Urothelium cell line (cell line): ENCODE measurements around the gene FJX1.

Experiments
- DNase-seq: peaks from one replicate; pipeline ENCODE4 v3.0.0; 2011; ENCODE audit warnings: low spot score, mixed read lengths
- FAIRE-seq: peaks from 2 replicates; lab custom pipeline; 2011; peaks lifted over from hg19 to GRCh38; lab: Jason Lieb, UNC

The FJX1 gene

DNA sequence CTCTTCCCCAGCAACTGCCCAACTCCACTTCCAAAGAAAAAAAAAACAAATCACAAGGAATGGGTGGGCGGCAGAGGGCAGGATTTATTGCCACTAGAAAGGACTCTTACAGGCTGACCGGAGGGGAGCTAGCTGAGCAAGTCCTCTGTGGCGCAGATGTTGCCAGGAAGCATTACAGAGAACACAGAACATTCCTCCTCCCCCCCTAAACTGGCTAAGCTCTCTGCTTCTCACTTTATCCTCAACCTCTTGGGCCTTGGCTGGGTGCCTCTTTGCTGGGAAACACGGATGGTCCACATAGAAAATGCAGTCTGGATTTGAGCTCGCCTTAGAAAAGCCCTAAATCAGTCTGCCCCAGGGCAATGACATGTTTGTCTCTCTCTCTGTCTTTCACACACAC, 12.6 kb upstream of the FJX1 start:
- DNase-seq (no peak), FAIRE-seq (no peak)

DNA sequence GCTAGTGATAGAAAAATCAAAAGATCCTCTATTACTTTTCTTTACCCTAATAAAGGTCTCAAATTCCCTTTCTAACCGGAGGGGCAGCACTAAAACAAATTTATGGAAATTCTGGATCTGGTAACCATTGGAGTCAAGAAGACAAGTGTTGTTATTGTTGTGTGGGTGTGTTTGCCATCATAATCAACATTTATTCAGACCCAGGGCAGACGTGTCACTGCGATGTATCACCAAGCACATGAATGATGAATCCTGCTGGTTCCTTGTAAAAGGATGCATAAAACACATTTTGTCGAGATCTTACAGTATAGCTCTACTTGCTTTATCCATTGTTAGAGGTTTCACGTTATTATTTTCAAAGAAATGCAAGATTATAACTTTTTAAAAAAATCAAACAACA, 12.1 kb upstream of the FJX1 start:
- FAIRE-seq: no peak
- DNase-seq: no peak

GRCh38 chr11:35608502-35608901, 9.8 kb upstream of the FJX1 start:
- DNase-seq: no peak

DNA sequence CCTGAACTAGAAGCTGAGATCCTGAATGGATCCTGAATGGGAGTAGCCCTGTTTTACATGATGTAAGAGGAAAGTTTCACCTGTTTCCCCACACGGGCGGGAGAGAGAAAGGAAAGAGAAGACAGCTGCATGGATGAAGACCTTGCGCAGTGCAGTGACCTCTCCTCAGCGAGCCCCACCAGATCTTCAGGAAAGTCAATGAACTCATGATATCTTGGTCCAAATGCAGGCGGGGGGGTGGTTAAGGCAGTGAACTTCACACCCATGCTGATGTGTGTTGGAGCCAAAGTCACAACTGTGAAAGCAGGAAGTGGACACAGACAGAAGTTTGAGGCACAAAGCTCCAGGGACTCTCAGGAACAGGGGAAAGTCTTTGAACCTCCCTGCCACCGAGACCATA, 8.6 kb upstream of the FJX1 start:
- no peak for DNase-seq
- no peak for FAIRE-seq

More at GRCh38 chr11:35608502-35608901, 9.8 kb upstream of the FJX1 start:
- no peak for FAIRE-seq

DNA sequence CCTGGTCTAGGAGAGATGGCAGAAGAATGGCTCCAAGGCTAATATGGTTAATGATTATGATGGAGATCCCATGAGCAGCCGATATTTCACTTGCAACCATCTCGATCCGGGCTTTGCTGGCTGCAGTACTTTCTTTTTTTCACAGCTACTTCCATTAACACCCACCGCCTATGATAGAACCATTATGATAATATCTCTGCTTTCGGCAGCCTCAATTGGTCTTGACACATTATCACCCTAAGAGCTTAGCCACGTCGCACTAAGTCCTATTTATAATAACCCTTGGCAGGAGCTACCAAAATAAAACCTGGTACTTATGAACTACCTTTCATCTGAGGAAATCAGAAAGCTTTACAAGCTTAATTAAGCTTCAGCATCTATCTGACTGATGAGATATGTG, 7.6 kb upstream of the FJX1 start:
- no peak for FAIRE-seq
- DNase-seq: no peak

DNA sequence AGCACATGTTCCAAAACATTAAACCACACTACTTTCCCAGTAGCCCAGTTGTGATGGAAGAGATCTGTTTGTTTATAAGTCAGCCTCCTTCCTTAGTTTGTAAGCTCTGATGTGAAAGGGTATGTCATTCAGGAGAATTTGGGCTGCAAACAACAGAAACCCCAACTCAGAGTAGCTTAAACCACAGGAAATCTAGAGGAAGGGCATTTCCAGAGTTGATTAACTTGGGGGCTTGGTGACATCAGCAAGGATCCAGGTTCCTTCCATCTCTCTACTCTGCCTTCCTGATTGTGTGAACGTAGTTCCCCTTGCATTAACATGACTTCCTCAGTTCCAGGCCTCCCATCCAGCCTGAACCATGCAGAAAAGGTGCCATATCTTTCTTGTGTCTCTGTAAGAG, 6.5 kb upstream of the FJX1 start:
- FAIRE-seq (no peak), DNase-seq (no peak)

DNA sequence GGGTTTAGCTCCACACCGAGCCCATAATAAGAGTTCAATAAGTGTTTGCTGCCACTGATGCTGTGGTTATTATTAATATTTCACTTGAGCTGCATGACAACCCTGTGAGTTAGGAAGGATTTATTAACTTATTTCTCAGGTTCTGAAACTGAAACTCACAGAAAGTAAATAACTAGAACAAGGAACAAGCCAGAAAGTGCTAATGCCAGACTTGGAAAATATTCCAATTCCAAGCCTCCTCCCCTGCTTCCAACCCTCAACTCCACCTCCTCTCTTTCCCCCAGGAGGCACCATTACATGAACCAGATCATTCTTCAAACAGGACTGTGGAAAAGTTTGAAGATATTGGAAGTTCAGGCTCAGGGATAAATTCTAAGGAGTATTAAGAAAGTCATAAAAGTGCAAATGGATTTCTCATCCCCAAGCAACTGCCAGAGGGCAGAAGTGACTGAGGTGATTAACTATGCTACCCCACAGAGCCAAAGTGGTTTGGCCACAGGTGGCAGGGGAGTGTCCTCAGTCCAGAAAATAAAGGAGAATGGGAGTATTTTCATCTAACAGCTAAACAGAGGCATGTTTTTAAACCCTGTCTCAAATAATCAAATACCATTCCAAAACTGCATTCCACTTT, 3.2 kb upstream of the FJX1 start:
- DNase-seq: no peak
- FAIRE-seq: no peak

- DNase-seq (peak; percentile 30), FAIRE-seq (no peak)
Observed at GRCh38 chr11:35615921-35616900, 2.0 kb upstream of the FJX1 start.

DNA sequence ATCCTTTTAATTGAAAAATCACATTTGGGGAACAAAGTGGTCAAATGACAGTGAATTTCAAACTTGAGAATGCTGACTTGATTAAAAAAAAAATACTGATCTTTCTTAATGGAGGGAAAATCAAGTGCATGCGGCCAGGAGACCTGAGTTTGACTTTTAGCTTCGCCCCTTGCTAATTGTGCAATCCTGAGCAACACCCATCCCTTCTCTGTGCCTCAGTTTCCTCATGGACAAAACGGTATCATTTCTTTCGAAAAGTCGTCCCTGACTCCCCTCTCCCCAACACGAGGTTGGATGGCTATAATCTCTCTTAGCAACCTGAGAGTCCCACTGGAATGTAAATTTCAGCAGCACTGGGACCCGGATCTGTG, 959 bp upstream of the FJX1 start:
- DNase-seq: no peak

GRCh38 chr11:35618497-35619115, 346 bp downstream of the FJX1 start:
- FAIRE-seq: no peak
- peak; percentile 55 for DNase-seq

More for the DNA sequence above, 959 bp upstream of the FJX1 start:
- FAIRE-seq: no peak

GRCh38 chr11:35619116-35619854, 1.0 kb downstream of the FJX1 start:
- peak; percentile 55 for FAIRE-seq
- peak; percentile 37 for DNase-seq

DNA sequence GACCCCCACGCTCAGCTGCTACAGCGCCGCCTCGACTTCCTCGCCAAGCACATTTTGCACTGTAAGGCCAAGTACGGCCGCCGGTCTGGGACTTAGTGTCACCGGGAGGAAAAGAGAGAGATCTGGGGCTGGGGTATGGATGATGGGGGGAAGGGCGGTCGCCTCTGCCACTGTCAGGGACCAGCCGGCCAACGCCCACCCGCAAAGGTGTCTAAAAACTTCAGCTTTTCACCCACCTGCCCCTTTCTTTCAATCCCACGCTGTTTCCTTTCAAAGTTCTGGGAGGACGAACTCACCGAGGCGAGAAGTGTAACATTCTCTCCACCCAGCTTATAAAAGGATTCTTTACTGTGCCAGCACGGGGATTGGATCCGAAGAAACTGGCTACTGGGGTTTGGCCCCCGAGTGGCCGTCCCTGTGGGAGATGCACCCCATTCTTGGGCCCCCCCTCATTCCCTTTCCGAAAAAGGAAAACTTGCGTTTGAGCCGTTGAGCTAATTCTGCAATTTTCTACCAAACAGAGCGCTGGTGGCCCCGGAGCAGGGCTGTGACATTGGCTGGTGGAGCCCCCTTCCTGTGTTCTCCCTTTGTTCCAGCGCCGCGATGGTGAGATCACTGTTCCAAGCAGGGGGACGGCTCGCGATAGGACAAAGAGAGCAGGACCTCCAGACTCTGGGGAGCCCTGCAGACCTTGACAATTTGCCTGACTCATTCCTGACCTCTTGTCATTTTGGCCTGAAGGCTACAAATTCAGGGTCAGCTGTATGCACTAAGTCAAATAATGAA, 1.8 kb downstream of the FJX1 start:
- DNase-seq (peak; percentile 61), FAIRE-seq (no peak)

- FAIRE-seq (no peak), DNase-seq (no peak)
Observed at GRCh38 chr11:35620795-35621194, 2.5 kb downstream of the FJX1 start.

DNA sequence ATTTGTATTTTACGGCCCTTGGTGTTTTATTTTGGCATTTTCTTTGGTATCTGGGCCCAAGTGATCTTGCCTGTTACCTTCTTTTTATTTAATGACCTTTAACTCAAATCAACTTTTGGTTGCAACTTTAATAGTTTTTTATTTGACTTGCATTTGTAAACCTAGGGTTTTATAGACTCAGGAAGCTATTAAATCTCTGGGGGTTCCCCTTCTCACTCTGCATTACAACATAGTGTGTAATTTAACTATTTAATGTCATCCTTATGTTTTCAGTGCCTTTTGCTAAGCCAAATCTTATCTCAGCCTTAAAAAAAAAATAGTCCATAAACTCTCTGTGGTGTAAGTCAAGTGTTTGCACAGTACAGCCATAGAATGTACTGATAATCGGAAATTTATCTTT, 3.4 kb downstream of the FJX1 start:
- DNase-seq (no peak), FAIRE-seq (no peak)

GRCh38 chr11:35622070-35622469, 3.8 kb downstream of the FJX1 start:
- no peak for FAIRE-seq

GRCh38 chr11:35623621-35624168, 5.4 kb downstream of the FJX1 start:
- FAIRE-seq (no peak), DNase-seq (no peak)

More at GRCh38 chr11:35622070-35622469, 3.8 kb downstream of the FJX1 start:
- peak; percentile 47 for DNase-seq

DNA sequence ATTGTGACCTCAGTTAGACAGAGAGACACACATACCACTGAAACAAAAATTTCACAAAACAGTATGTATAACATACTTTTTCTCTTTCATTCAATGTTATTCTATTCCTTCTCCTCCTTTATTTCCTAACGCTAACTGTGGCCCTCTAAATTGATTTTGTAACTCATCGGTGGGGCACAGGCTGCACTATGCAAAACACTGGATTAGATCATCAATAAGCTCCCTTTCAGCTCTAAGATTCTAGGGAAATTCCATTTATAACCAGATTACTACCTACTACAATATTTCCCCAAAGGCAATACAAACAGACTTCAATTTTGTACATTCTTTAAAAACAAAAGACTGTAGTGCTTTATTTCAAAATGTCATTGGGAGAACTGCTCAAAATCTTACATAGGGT, 6.1 kb downstream of the FJX1 start:
- FAIRE-seq (no peak), DNase-seq (no peak)

DNA sequence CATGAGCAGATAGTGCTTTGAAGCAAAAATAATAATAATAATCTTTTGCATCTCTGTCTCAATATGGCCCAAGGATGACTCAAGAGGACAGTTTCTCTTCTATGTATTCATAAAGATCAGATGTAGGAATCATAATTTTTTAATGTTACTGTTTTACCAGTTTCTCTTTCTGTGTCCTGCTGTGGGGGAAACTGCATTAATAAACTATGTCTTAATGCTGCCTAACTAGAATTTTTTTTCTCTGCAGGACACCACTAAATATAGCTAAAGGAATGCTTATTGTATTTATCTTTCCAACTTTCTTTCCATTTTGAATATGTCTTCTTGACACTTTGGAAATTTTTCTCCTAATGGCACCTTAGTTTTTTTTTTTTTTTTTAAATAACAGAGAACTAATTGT, 6.5 kb downstream of the FJX1 start:
- DNase-seq (no peak), FAIRE-seq (no peak)

DNA sequence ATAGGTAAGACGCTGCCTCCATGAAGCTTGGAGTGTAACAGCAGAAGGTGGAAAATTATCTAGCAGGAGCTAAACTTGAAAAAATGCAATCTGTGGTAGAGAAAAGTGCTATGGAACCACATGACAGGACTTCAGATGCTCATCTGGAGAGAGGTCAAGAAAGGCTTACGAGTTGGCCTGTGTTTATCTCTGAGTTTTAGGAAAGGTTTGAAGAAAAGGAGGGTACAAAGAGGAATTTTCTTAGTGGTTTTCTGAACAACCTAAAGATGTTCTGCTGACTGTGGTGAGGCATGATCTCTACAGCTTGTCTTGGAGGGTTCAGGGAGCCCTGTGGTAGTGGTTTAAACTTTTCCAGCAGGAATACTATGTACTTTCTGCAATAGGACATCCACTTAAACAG, 8.2 kb downstream of the FJX1 start:
- FAIRE-seq (no peak), DNase-seq (no peak)

DNA sequence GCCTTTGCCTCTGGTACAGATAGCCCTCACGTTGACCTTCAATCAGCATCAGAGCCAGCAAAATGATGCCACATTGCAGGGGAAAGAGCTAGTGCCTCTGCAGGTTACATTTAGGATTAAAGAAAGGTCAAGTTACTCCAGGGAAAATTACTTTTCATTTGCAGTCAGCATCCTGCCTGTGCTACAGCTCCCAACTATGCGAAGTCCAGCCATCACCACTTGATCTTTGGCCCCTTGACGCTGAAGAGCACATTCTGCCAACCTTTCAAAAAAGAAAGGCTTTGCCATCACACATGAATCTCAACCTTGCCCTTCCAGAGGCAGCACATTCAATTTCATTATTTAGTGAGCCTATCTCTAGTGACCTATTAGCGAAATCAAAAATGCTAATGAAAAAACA, 11.3 kb downstream of the FJX1 start:
- DNase-seq: no peak
- FAIRE-seq: peak; percentile 9
